HG03354 (cell line): Measurements from ENCODE around the gene SEMA3A.

Experiments
- ATAC-seq: cut with Tn5 transposase; IDR thresholded peaks from one replicate; pipeline ENCODE4 v1.9.1; 2021; ENCODE audit warnings: mild to moderate bottlenecking; ENCODE audit not compliant: unreplicated experiment, poor library complexity, severe bottlenecking

Gene SEMA3A

GRCh38 chr7:84041649-84042048 lies 152.9 kb downstream of the SEMA3A start:
- no peak for ATAC-seq

DNA sequence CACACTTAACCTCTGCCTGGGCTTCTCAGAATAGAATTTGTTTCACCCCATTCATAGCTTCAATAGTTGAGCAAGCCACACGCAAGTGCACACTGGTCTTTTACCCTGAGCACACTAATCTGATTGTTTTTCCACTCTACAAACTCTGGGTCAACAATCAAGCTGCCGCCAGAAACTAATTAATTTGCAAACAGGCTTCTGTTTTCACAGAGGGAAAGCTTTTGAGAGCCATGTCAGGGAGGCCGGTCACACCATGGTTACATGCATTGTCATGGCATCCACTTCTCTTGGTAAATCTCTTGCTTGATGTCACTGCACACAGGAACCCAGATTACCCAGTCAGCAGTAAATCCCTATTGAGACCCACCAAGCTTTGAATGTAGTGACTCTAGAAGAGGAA lies 154.2 kb downstream of the SEMA3A start:
- ATAC-seq: no peak

DNA sequence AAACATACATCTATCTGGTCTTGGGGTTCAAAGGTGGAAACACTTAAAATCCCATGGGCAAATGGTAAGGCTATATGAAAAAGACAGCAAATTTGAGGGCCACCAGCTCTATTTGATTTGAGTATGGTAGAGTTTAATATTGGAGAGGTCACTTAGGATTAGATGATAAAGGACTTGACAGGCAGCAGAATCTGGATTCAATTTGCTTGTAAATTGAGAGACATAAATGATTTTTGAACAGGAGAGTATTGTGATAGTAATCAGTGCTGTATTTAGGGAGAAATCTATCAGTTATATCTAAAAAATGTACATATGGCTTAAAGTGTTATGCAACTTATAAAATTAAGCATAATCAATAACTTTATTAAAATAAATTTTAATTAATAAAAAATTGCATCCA lies 155.2 kb downstream of the SEMA3A start:
- no peak for ATAC-seq

DNA sequence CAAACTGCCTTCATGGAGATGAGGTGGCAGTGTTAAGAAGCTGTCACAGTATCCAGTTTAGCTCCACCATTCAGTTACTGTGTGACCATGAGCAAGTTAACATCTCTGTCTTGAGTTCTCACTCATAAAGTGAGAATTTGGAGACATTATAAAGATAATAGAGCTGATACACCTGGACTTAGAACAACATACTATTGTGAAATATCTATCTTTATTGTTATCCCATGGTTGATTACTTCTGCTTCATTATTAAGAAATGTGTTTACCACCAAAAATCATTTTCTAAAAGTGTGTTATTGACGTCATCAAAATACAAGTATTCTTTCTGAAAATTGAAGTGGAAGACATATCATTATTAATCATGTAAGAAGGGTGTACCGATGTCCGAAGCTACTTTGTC lies 166.9 kb downstream of the SEMA3A start:
- ATAC-seq: no peak

- no peak for ATAC-seq
These were observed 169.2 kb downstream of the SEMA3A start for GRCh38 chr7:84025332-84025927.

GRCh38 chr7:84022684-84023308 lies 171.8 kb downstream of the SEMA3A start:
- ATAC-seq: no peak

DNA sequence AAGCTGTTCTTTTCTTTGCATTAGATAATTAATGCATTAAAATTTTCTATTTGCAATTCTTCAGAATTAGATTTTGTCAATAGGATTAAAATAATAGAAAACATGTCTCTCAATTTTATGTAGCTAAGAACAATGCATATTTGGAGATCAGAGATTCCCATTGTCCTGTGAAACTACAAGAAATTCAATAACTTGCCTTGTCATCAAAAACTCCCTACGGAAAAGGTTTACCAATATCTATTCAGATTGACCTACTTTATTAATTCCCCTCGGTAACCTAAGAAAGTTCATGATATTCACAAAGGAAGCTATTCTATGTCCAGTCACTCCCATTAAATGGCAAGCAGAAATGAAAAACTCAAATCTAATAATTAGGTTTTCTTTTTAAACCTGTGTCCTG lies 172.6 kb downstream of the SEMA3A start:
- ATAC-seq: no peak

GRCh38 chr7:84021292-84021908 lies 173.2 kb downstream of the SEMA3A start:
- no peak for ATAC-seq

GRCh38 chr7:84017651-84018050 lies 176.9 kb downstream of the SEMA3A start:
- ATAC-seq: no peak

DNA sequence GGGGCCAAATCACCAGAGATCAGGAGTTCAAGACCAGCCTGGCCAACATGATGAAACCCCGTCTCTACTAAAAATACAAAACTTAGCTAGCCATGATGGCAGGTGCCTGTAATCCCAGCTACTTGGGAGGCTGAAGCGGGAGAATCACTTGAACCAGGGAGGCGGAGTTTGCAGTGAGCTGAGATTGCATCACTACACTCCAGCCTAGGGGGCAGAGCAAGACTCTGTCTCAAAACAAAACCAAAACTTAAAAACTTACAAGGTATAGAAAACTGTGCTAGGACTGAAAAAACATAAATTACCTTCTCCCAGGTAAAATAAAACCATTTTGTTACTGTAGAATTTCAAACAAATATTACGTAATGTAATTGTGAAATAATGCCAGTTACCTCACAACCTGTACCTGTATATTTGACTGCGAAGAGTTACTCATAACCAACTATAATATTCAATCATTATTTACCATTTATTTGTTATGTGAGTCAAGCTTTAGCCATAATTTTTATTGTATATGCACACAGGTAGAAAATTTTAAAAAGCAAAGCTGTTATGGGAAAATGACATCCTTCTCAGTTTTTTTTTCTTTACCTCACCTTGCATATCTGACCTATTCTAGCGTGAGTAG lies 180.9 kb downstream of the SEMA3A start:
- ATAC-seq: no peak

GRCh38 chr7:84009782-84010181 lies 184.8 kb downstream of the SEMA3A start:
- ATAC-seq: no peak

- no peak for ATAC-seq
These were observed 185.5 kb downstream of the SEMA3A start for GRCh38 chr7:84009051-84009450.

DNA sequence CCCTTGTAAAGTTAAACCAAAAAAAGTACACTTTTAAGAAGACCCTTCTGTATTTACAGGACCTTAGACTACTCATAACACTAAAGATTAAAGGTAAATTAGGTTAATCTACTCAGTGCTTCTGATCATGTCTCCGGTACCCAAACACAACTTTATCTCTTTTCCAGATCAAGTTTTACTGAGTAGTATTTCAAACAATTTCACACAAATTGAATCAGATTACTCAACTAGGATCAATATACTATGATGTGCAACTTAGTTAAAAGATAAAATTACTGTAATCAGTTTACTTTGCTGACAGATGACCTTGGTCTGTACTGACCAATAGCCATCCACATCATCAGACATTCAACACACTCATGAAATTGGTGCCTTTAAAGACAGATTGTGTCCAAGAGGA lies 191.4 kb downstream of the SEMA3A start:
- ATAC-seq: no peak

- ATAC-seq: no peak
These were observed 192.2 kb downstream of the SEMA3A start for GRCh38 chr7:84002348-84002747.

DNA sequence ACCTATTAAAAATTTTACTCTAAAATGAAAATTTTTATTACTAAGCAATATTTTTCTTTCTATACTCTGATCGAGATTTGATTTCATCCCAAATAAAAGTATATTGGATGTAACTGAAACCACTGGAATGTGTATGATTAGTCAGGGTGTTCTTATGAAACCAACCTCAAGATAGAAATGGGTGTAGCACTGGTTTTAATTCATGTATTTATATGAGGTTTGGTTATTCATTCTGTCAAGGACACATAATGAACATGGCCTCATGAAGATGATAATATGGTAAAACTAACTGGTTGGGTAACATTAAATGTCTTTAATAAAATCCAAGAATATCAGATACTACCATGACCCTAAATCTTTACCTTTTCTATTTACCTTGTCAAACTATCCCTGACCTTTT lies 197.7 kb downstream of the SEMA3A start:
- no peak for ATAC-seq

GRCh38 chr7:83987764-83988163 lies 206.8 kb downstream of the SEMA3A start:
- ATAC-seq: no peak

DNA sequence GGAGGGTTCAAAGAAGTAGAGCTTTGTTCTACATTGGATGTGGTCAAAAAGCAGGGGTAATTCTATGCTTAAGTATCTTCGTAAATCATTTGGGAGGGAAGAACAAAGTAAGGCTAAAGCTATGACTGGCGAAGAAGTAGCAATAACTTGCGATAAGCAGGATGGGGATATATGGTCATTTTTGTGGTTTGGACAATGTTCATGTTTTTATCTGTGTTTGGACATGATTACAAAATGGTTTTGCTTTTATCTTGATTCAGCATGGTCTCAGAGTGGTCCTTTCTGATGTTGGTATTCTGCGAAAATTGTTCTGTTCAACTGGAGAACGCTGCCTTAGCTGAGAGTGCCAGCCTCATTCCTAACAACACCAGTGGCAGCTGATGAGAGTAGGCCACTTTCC lies 208.8 kb downstream of the SEMA3A start:
- ATAC-seq: no peak

DNA sequence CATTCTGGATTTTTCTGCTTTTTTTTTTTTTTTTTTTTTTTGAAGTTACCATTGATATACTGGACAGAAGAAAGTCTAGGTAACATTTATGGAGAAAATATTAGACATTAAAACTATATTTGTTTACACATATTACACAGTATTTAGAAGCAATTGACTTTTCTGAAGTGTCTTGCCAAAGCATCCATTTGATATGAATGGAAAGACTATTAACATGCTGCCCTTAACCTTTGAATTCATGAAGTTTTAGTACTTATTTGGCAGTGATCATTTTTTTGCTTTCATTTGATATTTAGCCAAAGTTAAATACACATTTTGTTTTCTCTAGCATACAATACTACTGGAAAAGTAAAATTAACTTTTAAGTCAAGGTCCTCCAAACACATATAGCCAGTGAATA lies 210.0 kb downstream of the SEMA3A start:
- no peak for ATAC-seq

DNA sequence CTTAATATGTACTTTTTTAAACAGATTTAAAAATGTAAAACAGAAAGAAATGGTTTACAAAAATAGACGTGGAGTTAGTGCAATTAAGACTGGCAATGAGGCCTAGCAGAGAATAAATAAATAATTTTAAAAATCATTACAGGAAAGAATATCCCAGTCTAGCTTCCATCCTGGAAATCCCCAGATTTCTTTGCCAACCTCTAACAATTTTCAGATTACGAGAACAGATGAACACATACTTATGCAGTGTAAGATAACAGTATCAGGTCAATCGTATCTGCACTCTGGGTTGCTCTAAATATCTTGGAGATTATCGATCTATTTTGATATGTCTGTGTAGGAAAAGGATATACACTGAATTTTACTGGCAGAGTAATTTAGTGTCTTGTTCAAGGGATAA lies 210.5 kb downstream of the SEMA3A start:
- ATAC-seq: no peak

DNA sequence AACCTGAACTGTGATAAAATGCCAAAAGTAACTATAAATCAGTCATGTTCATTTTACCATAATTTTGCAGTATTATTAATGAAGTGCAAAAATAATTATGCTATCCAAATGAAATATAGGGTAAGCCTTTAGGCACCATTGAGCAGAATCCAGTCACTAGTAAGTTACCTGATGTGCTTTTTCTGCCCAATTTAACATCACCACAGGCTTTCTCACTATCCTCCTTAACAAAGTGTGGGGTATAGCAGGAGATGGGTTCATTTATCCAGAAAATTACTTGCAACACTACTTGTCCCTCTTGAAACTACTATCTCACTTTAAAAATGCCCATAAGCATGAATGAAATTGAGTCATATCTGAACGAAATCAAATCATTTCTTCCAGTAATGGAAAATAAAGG lies 211.0 kb downstream of the SEMA3A start:
- ATAC-seq: no peak

DNA sequence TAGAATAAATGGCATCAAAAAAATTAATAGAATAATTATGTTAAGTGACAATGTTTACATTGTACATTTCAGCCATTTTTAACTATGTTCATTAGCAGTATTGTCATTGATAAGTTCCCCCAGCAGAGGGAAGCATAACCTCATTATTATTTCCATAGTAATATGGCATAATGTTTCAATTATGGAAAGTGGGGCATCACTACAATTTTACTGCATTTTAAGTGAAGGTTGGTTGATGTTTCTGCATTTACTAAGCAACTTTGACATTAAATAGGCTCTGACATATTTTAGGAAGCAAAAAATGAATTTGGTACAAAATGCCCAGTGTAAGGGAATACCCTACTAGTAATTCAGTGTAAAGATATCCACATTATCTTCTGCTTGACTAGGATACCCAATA lies 218.3 kb downstream of the SEMA3A start:
- ATAC-seq: peak; percentile 96
